GM19455 (cell line): Measurements from ENCODE around the gene CIDEA.
"Not testable (repeated sequence)": the region's sequence is repeated elsewhere in the genome, so short reads cannot be mapped to it uniquely, and the experiment has no call there.

Experiments
- ATAC-seq: cut with Tn5 transposase; IDR thresholded peaks from one replicate; pipeline ENCODE4 v1.9.1; 2021; ENCODE audit not compliant: unreplicated experiment

The CIDEA gene

GRCh38 chr18:12238826-12239225 is 15.3 kb upstream of the CIDEA start:
- no peak for ATAC-seq

- ATAC-seq = no peak
These were observed 14.7 kb upstream of the CIDEA start for GRCh38 chr18:12239431-12239830.

- no peak for ATAC-seq
These were observed 11.4 kb upstream of the CIDEA start for GRCh38 chr18:12242658-12243260.

- not testable (repeated sequence) for ATAC-seq
These were observed 10.9 kb upstream of the CIDEA start for GRCh38 chr18:12243272-12243671.

- no peak for ATAC-seq
These were observed 8.4 kb upstream of the CIDEA start for GRCh38 chr18:12245793-12246135.

GRCh38 chr18:12246849-12247808 is 7.0 kb upstream of the CIDEA start:
- no peak for ATAC-seq

GRCh38 chr18:12247946-12248345 is 6.2 kb upstream of the CIDEA start:
- ATAC-seq = no peak

- ATAC-seq = no peak
These were observed 5.0 kb upstream of the CIDEA start for GRCh38 chr18:12248926-12249720.

GRCh38 chr18:12251311-12251710 is 2.9 kb upstream of the CIDEA start:
- no peak for ATAC-seq

- no peak for ATAC-seq
These were observed 2.1 kb upstream of the CIDEA start for GRCh38 chr18:12252061-12252460.

GRCh38 chr18:12253027-12253426 is 1.1 kb upstream of the CIDEA start:
- no peak for ATAC-seq

- ATAC-seq = no peak
These were observed 462 bp upstream of the CIDEA start for GRCh38 chr18:12253663-12254135.

GRCh38 chr18:12254820-12255511 is 805 bp downstream of the CIDEA start:
- no peak for ATAC-seq

- no peak for ATAC-seq
These were observed 1.5 kb downstream of the CIDEA start for GRCh38 chr18:12255626-12256026.

GRCh38 chr18:12256951-12257350 is 2.8 kb downstream of the CIDEA start:
- no peak for ATAC-seq

GRCh38 chr18:12257996-12258718 is 4.0 kb downstream of the CIDEA start:
- no peak for ATAC-seq

GRCh38 chr18:12258719-12259705 is 4.9 kb downstream of the CIDEA start:
- ATAC-seq = no peak

- no peak for ATAC-seq
These were observed 8.6 kb downstream of the CIDEA start for GRCh38 chr18:12262748-12263147.

- ATAC-seq = no peak
These were observed 10.7 kb downstream of the CIDEA start for GRCh38 chr18:12264864-12265263.
